ENCODE data around the gene SPRED3. TPM values are rescaled to one million over a fixed set of nuclear protein-coding genes. Genes with fewer than 3 reads are reported as not detected.

SPRED3 gene
- total RNA-seq, 1 donor from 2014 or later, result 1.6 TPM

DNA sequence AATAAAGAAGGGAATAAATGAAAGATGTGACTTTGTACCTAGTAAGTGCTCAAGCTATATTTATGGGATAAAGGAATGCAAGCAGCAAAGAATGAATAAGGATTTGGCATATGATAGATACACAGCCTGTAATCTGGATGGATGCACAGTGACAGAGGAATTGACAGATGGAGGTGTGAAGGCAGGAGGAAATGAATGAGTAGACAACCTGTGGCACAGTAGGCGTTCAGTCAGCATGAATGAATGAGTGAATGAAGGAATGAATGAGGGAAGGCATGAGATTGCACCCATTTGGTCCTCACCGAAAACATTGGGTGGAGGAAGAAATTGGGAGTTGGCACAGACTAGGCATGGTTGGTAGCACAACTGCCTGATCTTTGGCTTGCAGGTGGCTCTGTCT is 18.9 kb upstream of the SPRED3 start:
- no peak overlapping the region for H3K27ac ChIP-seq
- DNase-seq, result no peak
- H3K9me3 ChIP-seq, result no peaks in the 10 kb centered on the region
- no peak for ATAC-seq
- TF ChIP-seq, protein P1, sequence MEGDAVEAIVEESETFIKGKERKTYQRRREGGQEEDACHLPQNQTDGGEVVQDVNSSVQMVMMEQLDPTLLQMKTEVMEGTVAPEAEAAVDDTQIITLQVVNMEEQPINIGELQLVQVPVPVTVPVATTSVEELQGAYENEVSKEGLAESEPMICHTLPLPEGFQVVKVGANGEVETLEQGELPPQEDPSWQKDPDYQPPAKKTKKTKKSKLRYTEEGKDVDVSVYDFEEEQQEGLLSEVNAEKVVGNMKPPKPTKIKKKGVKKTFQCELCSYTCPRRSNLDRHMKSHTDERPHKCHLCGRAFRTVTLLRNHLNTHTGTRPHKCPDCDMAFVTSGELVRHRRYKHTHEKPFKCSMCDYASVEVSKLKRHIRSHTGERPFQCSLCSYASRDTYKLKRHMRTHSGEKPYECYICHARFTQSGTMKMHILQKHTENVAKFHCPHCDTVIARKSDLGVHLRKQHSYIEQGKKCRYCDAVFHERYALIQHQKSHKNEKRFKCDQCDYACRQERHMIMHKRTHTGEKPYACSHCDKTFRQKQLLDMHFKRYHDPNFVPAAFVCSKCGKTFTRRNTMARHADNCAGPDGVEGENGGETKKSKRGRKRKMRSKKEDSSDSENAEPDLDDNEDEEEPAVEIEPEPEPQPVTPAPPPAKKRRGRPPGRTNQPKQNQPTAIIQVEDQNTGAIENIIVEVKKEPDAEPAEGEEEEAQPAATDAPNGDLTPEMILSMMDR (IDR thresholded peaks at IDR 0.05), result no peak
- no peaks in the 10 kb centered on the region for H3K36me3 ChIP-seq
- no peaks in the 10 kb centered on the region for H3K4me1 ChIP-seq
- no peak overlapping the region for H3K4me3 ChIP-seq
- intact Hi-C loops (cut with DNase I), result no loop called here
- no peaks in the 10 kb centered on the region for H3K27me3 ChIP-seq

DNA sequence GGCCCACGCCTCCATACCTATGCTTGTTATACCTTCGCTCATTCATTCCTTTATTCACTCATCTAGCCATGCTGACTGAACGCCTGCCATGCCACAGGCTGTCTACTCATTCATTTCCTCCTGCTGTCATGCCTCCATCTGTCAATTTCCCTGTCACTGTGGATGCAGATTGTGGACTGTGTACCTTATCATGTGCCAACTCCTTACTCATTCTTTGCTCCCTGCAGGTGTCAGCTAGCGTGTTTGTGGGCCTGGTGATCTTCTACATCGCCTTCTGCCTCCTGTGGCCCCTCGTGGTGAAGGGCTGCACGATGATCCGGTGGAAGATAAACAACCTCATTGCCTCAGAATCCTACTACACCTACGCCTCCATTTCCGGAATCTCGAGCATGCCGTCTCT is 18.2 kb upstream of the SPRED3 start:
- DNase-seq, result no peak
- Histone ChIP-seq H3K36me3 (no peaks in the 10 kb centered on the region), H3K27ac (no peak overlapping the region), H3K4me1 (peaks cover 3% of the 10 kb centered on the region), H3K9me3 (no peaks in the 10 kb centered on the region), H3K27me3 (no peaks in the 10 kb centered on the region), H3K4me3 (no peak overlapping the region)
- no peak for ATAC-seq
- intact Hi-C loops (cut with DNase I), result no loop called here
- TF ChIP-seq, protein P1 (IDR thresholded peaks at IDR 0.05), result no peak

DNA sequence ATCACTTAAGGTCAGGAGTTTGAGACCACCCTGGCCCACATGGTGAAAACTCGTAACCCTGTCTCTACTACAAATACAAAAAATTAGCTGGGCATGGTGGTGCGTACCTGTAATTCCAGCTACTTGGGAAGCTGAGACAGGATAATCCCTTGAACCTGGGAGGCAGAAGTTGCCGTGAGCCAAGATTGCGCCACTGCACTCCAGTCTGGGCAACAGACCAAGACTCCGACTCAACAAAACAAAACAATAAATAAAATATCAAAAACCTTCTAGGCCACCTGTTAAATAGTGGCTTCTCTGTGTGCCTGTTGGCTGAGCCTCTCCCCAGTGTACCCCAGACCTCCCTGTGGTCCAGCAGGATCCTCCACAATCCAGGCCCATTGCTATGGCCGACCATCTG is 17.4 kb upstream of the SPRED3 start:
- Histone ChIP-seq H3K36me3 (no peaks in the 10 kb centered on the region), H3K4me3 (no peak overlapping the region), H3K9me3 (no peaks in the 10 kb centered on the region), H3K27me3 (no peaks in the 10 kb centered on the region), H3K4me1 (peaks cover 10% of the 10 kb centered on the region), H3K27ac (no peak overlapping the region)
- intact Hi-C loops (cut with DNase I), result no loop called here
- DNase-seq (no peak), ATAC-seq (no peak)
- TF ChIP-seq, protein P1 (IDR thresholded peaks at IDR 0.05), result no peak

GRCh38 chr19:38373907-38374331 is 14.6 kb upstream of the SPRED3 start:
- peaks cover 14% of the 10 kb centered on the region for H3K36me3 ChIP-seq
- DNase-seq, result no peak
- H3K4me3 ChIP-seq, result peak overlapping the region; percentile 82
- no peaks in the 10 kb centered on the region for H3K9me3 ChIP-seq
- H3K27me3 ChIP-seq, result no peaks in the 10 kb centered on the region
- H3K4me1 ChIP-seq, result peaks cover 16% of the 10 kb centered on the region
- TF ChIP-seq, protein P1 (IDR thresholded peaks at IDR 0.05), result no peak
- H3K27ac ChIP-seq, result peak overlapping the region; percentile 85
- intact Hi-C loops (cut with DNase I), result no loop called here
- ATAC-seq, result no peak

GRCh38 chr19:38374332-38375097 is 14.0 kb upstream of the SPRED3 start, which contains the start of gene PSMD8:
TSS of gene PSMD8 (plus strand) at chr19:38374571. CDS start at chr19:38374602, 31 bp downstream.
- peak within 1 kb of the TSS; percentile 82 for H3K4me3 ChIP-seq
- ATAC-seq, result peak; percentile 99
- peaks cover 19% of the 10 kb centered on the region for H3K36me3 ChIP-seq
- peak within 1 kb of the TSS; percentile 89 for H3K27ac ChIP-seq
- intact Hi-C loops (cut with DNase I), result no loop called here
- DNase-seq, result peak; percentile 100
- peaks cover 16% of the 10 kb centered on the region for H3K4me1 ChIP-seq
- TF ChIP-seq, protein P1 (IDR thresholded peaks at IDR 0.05), result peak; percentile 44
- H3K27me3 ChIP-seq, result no peaks in the 10 kb centered on the region
- no peaks in the 10 kb centered on the region for H3K9me3 ChIP-seq

Measured in upper lobe of right lung (tissue), 1 donor.